ENCODE data around the gene TIMP3.

TIMP3 gene

DNA sequence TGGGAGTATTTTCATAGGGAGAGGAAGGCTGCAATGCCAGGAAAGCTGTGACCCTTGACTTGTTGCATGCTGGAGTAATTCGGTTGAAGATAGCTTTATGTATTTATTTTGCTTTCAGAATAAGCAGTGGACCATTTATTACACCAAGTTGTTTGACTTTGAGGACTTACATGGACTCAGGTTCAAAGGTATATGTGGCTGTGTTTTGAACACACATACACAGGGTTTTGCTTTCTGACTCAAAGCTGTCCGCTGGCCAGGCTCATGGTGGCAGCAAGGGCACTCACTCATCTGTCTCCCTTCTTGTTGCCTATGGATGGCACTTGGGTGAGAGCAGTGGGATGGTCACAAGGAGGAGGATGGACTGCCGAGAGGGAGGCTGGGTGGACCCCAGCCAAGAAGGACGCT, 6.5 kb downstream of the TIMP3 start:
- DNase-seq (ENCODE audit: low spot score) = no peak

- DNase-seq (ENCODE audit: low spot score) = no peak
Measured at GRCh38 chr22:32809786-32810554, 8.5 kb downstream of the TIMP3 start.

- no peak for DNase-seq (ENCODE audit: low spot score)
Measured at GRCh38 chr22:32810555-32811133, 9.1 kb downstream of the TIMP3 start.

- no peak for DNase-seq (ENCODE audit: low spot score)
Measured at GRCh38 chr22:32811788-32812545, 10.5 kb downstream of the TIMP3 start.

DNA sequence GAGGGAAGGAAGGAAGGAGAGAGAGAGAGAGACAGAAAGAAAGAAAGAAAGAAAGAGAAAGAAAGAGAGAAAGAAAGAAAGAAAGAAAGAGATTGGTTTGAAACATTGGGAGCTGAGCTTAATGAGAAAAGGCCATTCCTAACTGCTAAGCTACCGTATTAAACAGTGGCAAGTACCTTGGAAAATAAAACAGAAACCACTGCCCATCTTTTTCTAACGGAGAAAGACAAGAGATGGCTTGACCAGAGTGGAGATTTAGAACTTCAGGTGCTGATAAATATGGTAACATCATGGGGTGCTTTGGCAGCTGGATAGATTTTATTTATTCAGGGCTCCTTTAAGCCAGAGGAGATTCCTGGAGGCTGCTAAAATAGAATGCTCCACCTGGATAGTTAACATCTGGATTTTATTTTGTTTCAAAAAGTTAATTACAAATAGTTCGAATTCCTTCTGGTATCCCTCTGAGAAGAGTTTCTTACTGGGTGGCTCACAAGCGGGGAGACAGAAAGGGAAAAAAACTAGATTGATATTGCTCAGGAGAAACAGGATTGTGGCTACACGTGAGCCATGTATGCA, 12.9 kb downstream of the TIMP3 start:
- DNase-seq (ENCODE audit: low spot score) = no peak

DNA sequence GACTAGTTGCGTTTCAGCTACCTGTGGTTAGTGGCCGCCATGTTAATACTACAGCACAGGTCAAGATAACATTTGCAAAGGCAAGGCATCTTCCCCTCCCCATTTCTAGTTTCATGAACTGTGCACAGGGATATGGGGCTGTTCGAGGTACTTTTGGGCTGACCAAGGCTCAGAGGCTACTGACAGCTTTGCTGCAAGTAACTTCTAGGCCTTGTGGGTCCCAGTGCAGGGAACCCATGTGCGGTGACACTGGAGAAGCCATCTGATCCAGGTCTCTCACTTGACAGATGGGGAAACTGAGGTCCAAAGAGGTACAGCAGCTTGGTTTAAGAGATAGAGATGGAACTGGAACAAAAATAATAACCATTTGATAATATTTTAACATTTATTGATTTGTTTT, 13.6 kb downstream of the TIMP3 start:
- no peak for DNase-seq (ENCODE audit: low spot score)

DNA sequence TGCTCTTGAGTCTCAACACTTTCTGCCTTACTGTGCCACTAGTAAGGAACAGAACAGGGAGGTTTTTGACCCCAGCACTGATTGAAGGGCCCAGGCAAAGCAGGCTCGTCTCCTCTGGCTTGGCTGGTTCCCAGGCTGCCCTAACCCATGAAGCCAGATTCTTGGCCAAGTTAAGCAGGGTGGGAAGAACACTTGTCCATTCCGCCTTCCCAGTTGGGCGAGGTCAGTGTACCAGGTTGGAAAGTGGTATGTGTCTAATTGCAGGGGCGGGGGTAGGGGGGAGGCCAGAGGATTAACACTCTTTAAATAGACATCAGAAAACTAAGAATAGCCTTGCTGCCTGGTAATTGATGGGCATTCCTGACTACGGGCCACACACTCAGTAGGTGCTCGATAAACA, 14.4 kb downstream of the TIMP3 start:
- no peak for DNase-seq (ENCODE audit: low spot score)

GRCh38 chr22:32817137-32817730, 15.7 kb downstream of the TIMP3 start:
- DNase-seq (ENCODE audit: low spot score) = no peak

DNA sequence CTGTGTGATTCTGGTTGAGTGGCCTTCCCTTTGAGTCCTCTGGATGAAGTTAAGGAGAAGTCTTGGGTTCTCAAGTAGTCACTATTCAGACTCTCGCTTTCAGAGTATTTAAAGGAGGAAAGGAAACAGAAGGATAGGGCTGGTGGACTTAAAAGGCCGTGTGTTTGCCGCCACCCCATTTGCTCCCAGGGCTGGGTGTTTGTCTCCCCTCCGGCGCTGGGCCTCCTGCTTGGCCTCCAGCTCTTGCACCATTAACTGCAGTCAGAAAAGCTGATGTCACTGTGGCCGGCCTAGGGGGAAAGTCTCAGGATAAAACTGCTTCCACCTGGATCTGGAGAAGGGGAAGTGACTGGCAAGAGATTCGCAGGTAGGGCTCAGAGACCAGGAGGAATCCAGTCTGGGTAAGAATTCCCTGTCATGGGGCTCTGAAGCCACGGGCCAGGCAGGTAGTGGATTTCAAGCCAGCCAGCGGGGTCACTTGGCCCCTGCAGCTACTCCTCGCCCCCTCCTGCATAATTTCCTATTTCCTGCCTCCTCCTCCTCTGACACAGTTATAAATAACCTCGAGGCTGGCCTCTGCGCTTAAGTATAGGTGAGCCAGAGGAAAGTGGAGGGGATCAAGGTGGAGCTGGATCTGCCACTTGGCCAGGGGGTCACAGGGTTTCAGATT, 17.1 kb downstream of the TIMP3 start:
- DNase-seq (ENCODE audit: low spot score) = no peak

- no peak for DNase-seq (ENCODE audit: low spot score)
Measured at GRCh38 chr22:32819120-32819519, 17.6 kb downstream of the TIMP3 start.

GRCh38 chr22:32820131-32821119, 18.9 kb downstream of the TIMP3 start:
- DNase-seq (ENCODE audit: low spot score) = no peak

GRCh38 chr22:32822179-32822877, 20.8 kb downstream of the TIMP3 start:
- DNase-seq (ENCODE audit: low spot score) = no peak

GRCh38 chr22:32823024-32823730, 21.7 kb downstream of the TIMP3 start:
- peak; percentile 17 for DNase-seq (ENCODE audit: low spot score)

DNA sequence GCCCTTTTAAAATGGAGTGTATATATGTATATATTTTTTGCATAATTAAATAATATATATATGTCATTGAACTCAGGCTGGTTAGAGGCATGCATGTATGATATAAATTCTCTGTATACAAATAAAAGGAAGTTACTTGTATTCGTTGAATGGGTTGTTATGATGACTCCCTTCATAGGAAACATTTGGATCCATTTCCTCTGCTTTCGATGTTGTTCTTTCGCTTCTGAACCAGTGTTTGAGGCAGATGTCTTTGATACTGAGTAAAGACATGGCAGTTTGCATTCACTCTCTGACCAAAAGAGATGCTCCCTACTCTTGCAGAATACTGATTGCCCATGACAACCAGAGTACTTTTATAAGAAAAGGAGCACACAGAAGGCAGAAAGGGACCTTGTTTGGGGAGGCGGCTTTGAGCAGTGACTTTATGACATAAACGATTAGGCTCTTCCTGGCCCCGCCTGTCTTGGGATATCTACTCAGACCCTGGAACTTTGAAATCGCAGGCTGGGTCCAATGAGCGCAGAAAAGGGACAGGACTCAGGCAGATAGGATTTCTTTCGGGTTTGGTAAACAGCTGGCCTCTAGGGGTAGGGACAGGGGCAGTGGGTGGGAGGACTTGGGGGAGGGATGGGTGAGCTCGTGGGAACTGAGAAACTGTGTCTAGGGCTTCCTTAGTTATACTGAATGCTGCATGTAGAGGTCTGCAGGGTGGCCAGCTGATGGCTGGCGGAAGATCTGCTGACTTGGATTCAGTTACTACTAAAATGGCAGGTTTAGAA, 23.2 kb downstream of the TIMP3 start:
- DNase-seq (ENCODE audit: low spot score) = no peak

GRCh38 chr22:32826537-32826936, 25.0 kb downstream of the TIMP3 start:
- DNase-seq (ENCODE audit: low spot score) = no peak

GRCh38 chr22:32827049-32827602, 25.6 kb downstream of the TIMP3 start:
- no peak for DNase-seq (ENCODE audit: low spot score)

DNA sequence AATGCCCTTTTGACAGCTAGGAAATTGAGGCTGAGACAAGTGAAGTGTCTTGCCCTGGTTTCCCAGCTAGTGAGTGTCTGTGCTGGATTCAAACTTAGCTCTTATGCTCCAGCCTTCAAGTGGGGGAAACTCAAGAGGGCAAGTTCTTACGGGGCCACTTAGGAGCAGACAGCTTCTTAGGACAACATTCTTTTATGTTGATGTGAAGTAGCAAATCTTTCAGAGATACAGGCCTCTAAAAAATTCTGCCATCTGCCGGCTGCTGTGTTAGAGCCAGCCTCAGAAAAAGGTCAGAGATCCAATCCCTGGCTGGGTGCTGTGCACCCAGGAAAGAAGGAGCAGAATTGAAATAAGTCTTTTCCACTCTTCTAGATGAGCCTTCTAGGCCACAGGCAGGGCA, 26.6 kb downstream of the TIMP3 start:
- no peak for DNase-seq (ENCODE audit: low spot score)

DNA sequence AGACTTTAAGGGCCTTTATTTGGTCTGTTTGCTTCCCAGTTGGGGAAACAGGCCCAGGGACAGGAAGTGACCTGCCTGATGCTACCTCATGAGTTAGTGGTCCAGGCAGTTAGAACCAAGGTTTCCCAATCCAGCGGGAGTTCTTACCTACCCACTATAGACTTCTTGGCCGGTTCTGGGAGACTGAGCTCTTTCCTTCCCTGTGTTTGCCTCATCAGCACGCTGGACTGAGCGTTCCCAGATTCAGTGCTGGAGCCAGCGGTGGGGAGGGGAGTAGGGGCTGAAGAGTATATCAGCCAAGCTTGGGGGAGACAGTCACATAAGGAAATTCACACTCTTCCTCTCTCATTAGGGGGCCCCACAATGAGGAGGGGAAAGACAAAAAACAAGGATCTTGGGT, 27.1 kb downstream of the TIMP3 start:
- no peak for DNase-seq (ENCODE audit: low spot score)

All from cerebellar cortex (tissue), 1 donor.